ENCODE results near the gene LMAN2.

The LMAN2 gene

DNA sequence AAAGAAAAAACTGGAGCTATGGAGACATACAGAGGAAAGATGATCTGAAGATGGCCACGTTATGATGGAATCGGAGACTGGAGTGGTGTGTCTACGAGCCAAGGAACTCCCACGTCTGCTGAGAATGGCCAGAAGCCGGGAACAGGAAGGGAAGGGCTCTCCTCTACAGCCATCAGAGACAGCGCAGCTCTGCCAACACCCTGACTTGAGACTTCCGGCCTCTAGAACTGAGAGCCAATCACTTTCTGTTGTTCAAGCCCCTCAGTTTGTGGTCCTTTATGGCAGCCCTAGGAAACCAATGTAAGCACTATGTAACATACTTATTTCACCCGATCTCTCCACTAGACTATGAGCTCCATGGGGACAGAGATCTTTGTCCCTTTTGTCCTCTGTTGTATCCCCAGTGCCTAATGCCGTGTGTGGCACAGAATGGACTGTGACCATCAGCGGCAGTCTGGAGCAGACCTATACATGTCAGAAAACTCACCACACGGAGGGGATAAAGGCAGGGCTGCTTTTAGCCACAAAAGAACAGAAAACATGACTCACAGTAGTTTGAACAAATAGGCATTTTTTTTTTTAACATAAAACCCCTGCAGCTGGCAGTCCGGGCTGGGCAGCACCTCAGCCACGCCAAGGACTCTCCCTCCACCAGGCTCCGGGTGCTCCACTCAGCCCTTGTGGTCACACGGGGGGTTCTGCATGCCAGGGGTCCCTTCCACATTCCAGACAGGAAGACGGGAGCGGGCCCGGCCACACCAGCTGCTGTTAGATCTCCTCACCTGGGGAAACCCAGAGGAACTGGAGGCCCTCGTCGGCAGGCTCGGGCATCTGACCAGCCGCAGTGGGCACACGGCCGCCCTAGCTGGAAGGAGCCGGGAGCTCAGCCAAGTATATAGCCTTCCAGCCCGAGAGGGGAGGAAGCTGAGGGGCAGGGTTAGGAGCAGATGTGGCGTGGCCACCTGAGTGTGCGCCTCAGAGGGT lies 23.6 kb downstream of the LMAN2 start:
- DNase-seq (ENCODE audit: low spot score) = no peak

DNA sequence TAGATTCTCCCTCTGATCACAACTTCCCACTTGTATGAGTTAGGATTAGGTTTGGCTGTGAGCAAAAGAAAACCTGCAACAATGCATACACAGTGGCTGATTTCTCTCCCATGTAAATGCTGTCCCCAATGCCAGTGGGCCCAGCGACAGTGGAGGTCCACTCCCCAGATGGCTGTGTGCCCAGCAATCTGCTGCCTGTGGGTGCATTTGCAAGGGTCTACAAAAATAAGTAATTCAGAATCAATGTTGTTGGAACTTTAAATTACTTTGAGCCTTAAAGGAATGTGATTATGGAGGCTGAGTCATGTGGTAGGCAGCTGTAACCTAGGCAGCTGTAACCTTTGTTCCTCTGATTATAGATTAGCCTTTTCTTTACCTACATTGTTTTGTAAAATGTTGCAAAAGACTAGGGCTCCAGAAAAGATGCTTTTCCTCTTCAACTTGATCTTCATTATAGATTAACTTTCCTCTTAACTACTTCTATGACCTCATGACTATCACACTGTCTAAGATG lies 25.5 kb downstream of the LMAN2 start:
- DNase-seq (ENCODE audit: low spot score) = no peak

DNA sequence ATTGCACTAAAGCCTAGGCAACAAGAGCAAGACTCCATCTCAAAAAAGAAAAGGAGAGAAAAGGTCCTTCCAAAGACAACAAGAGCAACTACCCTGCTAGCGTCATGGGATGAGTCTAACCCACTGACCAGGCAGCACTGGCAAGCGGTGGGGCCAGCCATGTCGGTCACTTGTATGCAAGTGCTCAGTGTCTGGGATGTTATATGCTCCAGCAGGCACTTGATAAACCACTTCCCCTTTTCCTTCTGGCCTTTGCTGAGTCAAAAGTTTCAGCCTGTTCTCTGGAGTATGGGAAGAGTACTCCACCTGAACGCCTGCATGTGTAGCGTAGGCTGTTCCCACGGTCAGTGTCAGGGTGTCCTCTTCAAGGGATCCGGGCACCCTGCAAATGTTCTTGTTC lies 30.6 kb downstream of the LMAN2 start:
- DNase-seq (ENCODE audit: low spot score) = no peak

DNA sequence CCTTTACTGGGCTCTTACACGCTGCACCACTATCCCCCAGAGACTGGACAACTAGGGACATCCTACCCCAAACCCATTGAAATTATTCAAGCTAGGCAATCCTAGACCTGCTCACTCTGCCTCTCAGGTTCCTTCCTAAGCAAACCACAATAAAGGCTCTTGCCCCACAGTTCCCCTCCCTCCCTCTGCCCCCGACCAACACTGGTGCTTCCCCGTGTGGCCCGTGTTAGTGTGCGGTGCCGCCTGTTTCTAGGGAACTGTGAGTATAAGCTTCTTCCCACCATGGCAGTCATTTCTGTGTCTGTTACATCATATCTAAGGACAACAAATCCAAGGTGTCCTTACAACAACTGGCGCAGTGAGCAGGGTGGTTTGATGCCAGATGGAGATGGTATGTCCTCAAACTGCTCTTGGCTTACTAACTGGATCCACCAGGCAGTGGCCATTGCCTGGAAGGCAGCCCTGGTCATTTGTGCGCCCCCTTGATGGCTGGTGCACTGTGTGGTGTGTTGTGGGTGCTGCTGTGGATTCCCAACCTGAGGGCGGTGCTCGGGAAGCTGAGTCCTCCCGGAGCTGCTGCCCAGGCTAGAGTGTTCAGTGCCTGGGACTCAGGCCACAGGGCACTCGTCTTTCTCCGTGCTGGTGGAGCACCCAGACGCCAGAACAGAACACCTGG lies 31.4 kb downstream of the LMAN2 start:
- DNase-seq (ENCODE audit: low spot score) = no peak

DNA sequence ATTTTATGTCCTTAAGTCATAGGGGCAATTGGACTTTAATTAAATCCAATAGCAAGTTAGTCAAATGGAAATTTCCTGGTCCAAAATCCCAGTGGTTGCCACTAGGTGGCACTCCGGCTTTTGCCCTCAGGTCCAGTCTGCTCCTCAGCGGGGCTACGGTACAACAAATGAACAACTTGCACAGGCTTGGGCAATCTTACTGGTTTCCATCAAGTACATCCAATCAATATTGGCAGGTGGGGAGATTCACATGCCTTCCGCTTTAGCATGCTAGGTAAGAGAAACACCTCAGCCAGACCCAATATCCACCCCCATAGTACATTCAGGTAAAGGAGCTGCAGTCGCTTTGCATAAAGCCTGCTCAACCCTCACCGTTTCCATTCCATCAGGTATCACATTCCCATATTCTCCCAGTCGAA lies 33.5 kb downstream of the LMAN2 start:
- DNase-seq (ENCODE audit: low spot score) = peak; percentile 70

DNA sequence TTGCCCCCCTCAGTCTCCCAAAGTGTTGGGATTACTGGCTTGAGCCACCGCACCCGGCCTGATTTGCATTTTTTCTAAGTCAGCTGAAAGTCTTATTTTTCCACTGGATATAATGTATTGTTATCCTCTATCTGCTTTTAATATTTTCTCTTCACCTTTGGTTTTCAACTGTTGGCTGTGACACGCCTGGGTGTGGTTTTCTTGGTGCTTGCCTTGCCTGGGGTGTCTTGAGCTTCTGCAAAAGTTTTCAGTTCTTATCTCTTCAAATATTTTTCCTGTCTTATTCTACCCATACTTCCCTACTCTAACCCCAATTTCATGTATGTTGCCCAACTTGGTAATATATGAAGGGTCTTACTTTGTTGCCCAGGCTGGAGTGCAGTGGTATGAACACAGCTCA lies 35.5 kb downstream of the LMAN2 start:
- DNase-seq (ENCODE audit: low spot score) = no peak

DNA sequence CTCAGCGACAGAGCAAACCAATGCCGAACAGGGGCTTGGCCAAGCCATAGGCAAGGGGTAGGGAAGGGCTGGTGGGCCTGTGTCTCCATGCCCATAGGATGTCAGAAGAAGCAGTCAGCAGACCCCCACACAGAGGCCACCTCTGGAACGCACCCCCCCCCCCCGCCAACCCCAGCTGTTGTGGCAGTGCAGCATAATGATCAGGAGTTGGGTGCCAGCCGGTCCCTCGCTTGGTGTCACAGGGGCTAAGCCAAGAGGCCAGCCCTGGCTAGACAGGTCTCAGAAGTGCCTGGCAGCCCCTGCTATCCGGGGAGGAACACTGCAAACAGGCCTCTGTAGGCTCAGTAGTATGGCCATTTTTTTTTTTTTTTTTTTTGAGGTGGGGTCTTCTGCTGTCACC lies 36.1 kb downstream of the LMAN2 start:
- DNase-seq (ENCODE audit: low spot score) = no peak

DNA sequence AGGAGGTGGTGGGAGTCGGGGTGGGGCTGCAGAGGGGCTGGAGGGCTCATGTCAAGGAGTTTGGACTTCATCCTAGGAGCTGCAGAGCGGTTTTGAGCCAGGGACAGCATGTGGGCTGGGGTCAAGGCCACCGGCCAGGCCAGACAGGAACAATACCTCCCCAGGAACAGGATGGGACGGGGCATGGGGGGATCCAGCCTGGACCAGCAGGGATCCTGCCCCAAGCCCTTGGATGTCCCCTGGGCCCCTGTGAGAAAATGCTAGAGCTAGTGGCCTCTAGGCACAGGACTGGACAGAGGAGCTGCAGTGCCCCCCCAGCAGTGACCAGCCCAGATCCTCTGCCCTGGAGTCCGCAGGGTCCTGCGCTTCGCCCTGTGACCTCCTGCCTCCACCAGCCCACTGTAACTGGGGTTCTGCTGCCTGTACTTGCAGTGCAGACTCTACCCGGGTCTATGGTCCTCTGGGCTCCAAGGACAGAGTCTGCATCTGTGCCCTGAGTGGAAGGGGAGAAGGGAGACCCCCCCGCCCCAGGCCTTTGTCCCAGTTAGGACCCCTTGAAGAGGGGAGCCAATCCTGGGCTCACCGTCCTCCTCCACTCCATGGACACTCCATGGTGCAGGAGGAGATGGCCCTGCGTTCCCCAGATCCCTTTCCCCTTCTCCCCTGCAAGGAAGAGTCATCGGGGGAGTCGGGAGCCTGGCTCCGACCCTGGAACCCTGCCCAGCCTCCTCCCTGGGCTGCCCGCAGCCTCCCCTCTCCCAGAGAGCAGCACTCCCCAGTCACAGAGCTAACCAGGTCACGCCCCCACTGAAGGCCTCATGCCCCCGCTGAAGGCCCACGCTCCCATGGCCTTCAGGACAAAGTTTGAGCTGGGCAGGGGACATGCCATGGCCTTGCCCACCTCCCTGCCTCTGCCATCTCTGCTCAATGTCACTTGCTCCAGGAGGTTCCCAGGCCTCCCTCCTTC lies 36.8 kb downstream of the LMAN2 start:
- DNase-seq (ENCODE audit: low spot score) = no peak

DNA sequence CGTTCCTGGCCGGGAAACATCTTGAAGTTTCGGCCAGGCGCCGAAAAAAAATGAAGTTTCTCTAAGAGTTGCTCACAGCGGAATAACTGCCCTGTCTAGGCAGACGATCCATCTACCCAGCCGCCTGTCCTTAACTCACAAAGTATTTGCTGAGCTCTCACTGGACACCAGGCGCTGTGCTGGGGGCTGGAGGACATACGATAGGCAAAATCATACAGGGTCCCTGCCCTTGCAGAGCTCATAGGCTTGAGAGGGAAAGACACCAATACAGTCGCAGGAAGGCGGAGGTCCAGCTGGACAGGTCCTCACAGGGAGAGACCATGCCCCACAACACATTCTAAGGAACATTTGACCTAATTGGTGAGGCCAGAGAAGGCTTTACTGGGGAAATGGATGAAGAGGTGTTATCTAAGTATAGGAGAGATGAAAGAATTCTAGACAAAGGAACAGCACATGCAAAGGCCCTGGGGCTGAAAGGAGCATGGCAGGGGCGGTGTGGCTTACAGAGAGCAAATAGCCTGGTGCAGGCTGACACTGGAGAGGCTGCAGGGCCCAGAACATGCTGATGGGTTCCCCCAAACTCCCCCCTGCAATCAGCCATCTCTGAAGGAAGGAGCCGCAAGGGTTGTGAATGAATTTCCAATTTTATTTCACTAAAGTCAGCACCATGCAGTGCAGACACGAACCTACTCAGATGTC lies 37.8 kb downstream of the LMAN2 start:
- DNase-seq (ENCODE audit: low spot score) = no peak

DNA sequence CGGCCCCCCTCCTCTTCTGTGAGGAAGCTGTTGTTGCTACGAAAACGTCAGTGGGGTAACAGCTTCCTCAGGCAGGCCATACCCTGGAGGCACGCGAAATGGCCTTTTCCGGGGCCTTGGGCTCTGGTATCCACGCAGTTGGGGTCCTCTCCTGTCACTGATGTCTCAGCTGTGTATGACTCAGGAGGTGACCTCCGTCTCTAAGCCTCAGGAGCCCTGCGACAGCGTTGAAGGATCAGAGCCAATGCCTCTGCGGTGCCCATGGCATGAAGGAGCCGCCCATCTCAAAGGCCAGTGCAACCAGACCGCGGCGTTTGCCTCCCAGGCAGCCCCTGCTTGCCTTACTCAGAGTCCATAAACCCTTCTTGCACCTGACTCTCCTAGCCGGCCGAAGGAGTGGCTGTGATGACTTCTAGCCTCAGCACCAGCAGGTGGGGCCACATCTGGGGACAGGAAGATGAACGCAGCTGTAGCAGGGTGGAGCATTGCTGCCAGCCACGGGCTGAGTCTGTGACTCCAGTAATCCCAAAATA lies 38.8 kb downstream of the LMAN2 start:
- no peak for DNase-seq (ENCODE audit: low spot score)

DNA sequence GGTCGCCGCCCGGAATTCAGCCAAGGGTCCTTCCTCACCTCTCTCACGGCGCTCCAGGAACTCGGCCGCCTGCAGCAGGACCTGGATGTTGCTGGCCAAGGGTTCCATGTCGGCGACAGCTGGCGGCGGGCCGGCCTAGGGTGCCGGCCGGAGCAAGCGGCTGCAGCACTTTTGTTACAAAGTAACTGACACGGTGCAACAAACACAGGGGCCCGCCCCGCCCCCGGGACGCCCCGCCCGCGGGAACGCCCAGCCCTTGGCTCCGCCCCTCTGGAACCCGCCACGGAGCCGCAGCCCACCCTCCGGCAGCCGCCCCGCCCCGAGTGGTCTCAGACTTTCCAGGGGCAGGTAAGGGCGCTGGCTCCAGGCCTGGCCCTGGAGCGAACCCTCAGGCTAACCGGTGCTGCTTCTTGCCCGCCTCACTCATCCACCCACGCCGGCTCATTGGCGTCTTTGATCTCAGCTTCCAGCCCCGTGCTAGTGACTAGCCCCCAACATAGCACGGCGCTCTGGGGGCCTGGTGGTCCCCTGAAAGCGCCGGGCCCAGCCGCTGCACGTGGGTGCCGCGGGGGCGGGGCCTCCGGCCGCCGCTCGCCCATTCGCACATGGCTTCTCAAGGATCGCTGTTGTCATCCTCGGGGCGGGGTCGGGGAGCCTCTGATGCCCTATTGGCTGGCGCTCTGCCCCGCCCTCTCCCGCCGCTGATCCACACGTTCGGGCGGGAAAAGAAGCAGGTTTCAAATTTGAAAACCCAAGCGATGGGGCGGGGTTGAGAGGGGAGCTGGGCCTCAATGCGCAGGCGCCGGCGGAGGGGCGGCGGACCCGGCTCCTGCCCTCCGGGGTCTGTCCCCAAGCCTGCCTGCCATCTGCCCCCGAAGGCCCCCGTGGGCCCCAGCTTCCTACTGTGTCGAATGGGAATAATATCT lies 39.5 kb downstream of the LMAN2 start, which contains the start of gene MXD3:
Gene MXD3 (minus strand): TSS at position 176 of the 926 bp plus-strand sequence. CDS start 68 bp downstream, at position 108.
- peak; percentile 98 for DNase-seq (ENCODE audit: low spot score)

DNA sequence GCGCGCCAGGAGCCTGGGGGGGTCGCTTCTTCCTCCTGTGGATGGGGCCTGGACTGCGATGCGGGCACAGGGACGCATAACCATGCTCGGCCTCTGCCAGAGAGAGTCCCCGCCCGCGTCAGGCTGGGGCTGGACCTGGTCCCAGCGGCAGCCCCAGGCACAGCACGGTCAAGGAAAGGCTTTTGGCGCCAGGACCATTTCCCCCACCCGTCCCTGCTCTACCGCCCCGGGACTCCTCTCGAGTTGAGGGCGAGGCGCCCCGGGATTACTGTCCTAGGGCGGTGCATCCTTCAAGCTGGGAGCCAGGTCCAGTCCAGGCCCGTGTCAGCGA lies 40.1 kb downstream of the LMAN2 start:
- no peak for DNase-seq (ENCODE audit: low spot score)

DNA sequence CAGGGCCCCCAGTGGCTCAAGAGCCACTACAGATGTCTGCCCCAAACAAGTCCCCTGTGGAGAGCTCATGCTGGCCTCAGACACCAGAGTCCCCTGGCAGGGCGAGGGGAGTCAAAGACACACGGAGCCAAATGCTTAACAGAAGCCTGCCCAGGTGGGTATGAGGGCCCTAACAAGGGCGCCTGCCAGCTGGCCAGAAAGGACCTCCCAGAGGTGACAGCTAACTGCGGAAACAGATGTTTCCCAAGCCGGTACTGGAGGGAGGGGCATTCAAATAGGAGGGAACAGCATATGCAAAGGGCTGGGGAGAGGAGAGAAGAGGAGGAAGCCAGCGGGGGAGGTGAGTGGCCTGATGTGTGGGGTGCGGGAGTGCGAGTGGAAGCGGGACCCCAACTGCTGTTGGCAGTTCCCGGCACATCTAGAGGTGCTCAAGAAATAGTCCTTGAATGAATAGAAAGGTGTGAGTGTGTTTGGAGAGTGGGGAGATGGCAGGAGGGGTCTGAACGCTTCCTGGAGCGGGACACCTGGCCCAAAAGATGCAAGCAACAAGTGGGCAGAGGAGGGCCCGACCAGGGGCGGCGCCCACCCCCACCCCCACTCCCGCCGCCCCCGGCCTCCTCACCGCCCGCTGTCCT lies 40.6 kb downstream of the LMAN2 start:
- no peak for DNase-seq (ENCODE audit: low spot score)

DNA sequence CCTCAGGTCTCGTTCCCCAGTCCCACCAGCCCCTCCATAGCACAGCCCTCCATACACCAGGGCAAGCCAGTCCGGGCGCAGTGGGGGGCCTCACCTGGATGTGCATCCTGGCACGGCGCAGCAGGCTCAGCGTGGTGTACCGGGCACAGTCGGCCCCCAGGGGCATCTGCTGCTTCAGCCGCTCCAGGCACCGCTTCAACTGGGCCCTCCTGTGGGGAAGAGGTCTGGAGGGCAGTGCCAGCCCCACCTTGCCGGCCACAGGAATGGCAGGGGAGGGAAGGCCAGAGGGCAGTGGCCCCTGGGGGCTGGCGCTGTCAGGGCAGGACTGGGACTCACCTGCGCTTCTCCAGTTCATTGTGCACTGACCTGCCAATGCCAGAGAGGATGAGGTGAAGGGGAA lies 41.1 kb downstream of the LMAN2 start:
- DNase-seq (ENCODE audit: low spot score) = no peak

DNA sequence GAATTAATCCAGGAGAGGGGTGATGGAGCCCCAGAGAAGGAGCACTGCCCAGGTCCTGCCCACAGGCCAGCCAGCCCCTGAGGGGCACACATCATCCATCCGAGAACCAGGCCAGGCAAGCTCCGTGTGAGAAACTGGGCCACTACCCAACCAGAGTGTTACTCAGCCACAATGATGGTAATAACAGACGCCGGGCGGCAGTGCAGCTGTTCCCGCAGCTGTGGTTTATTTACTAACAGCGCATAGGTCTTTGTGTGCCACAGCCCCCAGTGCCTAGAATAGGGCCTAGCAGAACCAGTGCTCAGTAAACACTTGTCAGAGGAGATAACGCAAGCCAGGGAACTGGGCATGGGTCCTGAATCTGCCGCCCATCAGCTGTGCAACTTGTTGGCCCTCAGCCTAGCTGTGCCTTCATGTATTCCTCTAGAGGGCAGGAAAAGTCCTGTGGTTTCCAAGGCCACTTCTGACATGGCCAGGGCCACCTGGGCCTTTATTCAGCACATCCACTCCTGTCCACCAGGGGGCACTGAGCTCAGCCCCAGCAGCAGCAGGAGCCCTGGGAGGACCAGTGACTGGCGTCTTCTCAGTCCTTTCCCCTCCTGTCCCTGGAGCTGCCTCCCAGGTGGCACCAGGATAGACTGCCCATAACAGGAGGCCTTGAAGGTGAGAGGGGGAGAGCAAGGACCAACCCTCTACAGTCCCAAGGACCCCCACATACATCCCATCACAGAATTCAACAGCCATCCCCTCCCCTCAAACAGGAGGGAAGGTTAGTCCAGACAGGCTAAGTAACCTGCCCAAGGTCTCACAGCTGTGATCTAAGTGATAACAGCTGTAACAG lies 41.9 kb downstream of the LMAN2 start:
- DNase-seq (ENCODE audit: low spot score) = no peak

DNA sequence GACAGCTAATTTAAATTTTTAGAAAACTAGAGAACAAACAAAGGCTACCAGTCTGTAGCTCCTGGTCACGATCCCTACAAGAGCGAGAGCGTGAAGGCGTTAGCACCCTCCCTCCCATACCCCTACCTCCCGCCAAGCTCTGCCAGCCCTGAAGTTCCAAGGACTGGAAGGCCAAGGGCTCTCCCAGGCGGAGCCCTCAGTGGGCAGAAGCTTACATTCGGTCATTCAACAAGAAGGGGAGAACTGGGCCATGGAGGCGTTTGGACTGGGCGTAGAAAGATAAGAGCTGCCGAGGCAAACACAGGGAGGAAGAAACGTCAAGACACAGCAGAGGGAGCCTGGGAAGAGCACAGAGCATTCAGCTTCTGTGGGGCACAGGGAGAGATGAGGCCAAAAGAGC lies 42.7 kb downstream of the LMAN2 start:
- DNase-seq (ENCODE audit: low spot score) = no peak

DNA sequence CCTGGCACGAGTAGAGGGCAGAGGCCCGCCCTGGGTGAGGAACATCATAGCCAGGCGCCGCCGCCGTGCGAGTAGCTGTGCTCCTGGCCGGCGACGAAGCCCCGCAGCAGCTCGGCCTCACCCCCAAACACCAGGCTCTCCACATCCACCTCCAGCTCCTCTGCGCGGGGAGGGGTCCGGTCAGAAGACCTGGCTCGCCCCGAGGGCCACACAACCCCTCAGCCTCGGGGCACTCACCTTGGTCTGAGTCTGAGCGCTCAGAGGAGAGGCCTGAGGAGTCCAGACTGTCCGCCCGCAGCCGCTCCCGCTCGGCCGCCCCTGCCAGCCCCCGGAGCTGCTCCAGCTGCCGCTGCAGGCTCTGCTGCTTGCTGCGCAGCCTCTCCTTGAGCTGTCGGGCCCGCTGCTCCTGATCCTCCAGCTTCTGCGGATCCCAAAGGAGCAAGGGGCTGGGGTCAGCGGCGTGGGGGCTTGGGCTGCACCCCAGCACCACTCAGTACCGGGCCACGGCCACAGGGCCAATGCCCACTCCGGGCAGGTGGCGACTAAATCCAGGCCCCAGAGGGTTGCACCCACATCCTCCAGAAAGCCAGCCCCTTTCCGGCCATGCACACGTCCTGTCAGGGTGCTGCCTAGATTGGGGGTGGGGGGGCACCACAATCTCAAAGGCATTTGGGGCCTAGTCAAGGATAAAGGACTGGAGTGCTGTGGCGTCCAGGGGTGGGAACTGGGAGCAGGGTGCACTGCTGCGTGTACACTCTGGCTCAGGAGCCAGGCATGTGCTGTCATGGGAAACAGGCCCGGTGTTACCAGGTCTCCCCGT lies 43.7 kb downstream of the LMAN2 start:
- no peak for DNase-seq (ENCODE audit: low spot score)

Data from kidney capillary endothelial cell (primary cell).